GM18499 (cell line): ENCODE measurements around the gene PARD6B.
"Not testable (repeated sequence)": the region's sequence is repeated elsewhere in the genome, so short reads cannot be mapped to it uniquely, and the experiment has no call there.

Experiments
- ATAC-seq: cut with Tn5 transposase; IDR thresholded peaks from one replicate; pipeline ENCODE4 v1.9.1; 2021; ENCODE audit warnings: moderate number of reproducible peaks; ENCODE audit not compliant: insufficient read depth, unreplicated experiment

The PARD6B gene

DNA sequence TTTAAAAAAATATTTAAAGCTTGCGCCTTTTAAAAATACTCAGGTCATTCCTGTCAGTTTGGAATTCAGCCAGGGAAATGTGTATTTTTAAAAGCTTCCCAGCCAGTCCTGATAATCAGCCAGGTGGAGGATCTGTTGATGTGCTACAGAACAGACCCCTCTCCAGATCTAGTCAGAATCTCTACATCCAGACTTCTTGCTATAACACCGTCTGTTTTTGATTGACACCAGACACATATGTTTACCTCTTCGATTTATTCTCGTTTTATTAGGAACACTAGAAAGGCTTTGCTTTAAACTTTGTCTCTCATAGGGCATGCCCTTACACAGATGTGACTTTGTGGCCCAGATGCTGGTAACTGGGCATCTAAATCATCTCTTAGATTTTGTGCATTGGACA lies 11.7 kb downstream of the PARD6B start:
- ATAC-seq = no peak

DNA sequence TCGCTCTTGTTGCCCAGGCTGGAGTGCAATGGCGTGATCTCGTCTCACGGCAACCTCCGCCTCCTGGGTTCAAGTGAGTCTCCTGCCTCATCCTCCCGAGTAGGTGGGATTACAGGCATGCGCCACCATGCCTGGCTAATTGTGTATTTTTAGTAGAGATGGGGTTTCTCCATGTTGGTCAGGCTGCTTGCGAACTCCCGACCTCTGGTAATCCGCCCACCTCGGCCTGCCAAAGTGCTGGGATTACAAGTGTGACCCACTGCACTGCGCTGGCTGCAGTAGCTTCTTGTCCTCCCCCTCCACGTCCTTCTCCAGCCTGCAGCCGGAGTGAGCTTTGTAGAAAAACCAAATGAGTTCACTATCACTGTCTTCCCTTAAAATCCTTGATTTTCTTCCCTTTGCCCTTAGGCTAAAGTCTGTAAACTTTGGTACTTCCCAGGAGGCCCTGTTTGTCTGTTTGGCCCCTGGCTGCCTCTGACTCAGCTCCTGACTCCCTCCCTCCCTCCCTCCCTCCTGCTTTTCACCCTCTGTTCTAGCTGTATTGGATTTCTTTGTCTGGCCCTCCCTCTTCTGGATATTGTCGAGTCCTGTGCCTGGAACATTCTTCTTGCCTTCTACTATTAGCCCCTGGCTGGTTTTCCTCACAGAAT lies 12.9 kb downstream of the PARD6B start:
- ATAC-seq = no peak

DNA sequence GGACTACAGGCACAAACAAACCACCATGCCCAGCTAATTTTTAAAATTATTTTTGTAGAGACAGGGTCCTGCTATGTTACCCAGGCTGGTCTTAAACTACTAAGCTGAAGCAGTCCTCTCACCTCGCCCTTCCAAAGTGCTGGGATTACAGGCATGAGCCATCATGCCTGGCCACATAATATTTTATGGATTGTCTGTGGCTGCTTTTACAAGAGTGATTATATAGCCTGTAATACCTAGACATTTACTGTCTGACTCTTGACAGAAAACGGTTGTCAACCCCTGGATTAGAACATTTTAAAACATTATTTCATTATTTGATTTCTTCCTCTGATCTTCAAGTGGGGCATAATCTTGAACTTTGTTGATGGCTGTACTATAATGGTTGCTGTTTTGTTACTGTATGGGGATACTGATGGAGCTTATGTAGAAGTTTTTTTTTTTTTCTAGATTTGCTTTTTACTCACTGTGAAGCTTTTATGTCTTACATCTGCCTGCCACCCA lies 14.3 kb downstream of the PARD6B start:
- no peak for ATAC-seq

DNA sequence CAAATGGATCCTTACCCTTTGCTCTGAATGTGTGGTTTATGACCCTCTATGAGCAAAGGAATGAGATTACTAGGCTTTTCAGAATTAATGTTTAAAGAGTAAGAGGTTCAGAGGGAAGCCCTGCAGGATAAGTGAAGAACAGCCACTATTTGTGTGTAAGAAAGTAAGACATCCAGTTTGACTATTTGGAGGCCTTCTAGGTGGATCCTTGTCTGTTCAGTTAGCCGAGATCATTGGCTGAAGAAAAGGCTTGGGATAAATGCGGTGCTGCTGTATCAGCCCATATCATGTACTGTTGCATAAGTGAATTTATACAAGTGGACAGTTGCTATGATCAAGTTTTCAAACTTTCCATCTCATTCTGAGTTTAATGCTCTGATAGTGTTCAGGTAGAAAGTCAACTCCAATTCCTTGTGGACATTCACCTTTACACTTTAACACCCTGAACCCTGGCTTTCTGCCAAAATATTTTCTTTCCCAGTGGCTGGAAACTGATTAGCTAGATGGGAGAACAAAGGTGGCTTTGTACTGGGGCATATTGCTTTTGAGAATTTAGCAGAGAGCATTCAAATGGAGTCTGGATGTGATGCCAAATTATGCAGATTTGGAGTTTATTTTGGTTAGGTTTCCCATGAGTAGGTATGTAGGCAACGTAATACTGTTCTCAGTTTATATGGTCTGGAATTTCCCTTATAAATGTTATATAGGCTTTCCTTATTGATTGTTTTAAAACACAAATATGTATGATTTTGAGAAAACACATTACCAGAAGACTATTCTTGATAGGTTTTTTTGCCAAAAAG lies 15.0 kb downstream of the PARD6B start:
- ATAC-seq = no peak

DNA sequence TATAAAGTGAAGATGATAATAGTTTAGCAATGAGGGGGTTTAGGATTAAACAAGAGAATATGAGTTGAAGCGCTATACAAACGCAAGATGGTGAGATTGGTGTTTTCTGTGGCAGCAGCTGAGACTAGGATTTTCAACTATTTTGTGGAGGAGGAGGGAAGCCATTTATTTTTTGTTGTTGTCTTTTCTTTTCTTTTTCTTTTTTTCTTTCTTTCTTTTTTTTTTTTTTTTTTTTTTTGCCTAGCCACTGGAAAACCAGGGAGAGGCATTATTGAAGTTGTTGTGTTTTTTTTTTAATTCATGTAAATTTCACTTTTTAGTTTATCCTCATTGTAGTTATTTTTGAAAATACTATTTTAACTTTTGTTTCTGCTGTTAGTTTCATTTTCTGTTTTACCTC lies 15.9 kb downstream of the PARD6B start:
- ATAC-seq = no peak

DNA sequence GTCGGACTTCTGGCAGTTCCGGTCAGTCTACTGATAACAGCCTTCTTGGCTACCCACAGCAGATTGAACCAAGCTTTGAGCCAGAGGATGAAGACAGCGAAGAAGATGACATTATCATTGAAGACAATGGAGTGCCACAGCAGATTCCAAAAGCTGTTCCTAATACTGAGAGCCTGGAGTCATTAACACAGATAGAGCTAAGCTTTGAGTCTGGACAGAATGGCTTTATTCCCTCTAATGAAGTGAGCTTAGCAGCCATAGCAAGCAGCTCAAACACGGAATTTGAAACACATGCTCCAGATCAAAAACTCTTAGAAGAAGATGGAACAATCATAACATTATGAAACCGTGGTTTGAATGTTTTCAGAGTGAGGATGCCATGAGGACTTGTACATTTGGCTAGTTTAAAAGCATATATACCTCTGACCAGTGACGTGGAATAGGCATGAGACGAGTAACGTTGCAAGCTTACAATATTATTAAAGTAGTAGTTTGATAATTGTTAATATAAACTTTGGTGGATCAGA lies 18.8 kb downstream of the PARD6B start:
- no peak for ATAC-seq

DNA sequence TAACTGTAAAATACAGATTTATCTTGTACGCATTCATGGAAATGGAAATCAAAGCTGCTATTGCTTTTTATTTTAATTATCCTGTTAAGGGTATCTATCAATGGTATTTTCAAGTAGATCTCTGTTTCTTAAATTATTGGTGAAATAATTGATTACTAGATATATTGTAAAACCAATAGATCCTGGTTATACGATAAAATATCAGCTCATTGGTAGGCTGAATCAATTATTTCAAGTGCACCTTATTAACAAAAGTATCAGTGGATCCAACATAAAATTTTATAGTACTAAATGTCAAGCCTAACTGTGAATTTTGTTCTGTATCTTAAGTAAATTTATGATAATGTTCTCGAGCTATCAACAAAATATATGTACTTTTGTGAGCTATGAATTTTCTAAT lies 21.8 kb downstream of the PARD6B start:
- no peak for ATAC-seq

DNA sequence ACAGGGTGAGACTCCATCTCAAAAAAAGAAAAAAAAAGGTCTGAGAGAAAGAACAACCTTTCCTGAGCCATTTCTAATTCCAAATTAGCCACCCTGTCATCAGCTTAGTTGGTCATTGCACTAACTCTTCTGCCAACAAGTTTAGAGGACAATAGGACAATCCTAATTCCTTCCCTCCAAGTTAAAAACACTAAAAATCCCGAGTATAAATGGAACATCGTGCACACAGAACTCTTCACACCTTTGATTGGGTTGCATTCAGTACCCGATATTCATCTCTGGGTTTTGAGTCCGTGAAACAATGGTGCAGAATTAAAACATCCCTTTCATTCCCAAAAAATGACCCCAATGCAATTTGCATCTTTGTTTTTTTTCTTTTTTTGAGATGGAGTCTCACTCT lies 23.0 kb downstream of the PARD6B start:
- no peak for ATAC-seq

DNA sequence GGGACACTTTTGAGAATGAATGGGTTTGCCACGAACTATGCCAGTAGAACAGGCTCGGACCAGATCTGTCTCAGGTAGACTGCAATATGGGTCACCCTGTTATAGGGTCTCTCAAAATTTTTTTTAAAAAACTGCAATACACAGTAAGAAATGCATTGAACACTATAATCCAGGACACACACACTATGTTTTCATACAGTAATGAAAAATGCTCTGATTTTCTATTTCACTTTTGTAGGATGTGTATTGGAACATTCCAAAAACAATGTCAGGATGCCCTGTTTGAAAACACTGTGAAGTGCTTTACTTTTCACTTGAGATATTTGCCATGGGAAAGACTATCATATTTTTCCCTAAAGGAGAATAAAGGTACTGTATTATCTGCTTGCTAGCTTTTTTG lies 25.1 kb downstream of the PARD6B start:
- ATAC-seq = no peak

DNA sequence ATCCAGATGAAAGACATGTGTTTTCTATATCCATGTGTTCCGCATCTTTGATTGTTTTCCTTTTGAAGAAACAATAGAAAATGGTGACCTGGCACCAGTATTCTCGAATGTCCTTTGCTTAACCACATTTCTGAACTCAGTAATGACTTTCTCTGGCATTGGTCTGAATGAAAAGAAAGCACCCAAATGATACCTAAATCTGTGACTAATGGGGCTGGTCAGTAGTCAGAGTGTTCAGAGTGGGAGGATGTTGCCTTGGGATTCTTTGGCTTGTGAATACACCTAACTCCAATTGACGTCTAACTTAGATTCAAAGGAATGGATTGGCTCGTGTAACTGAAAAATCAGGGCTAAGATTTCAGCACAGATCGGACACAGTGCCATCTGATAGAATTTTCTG lies 27.1 kb downstream of the PARD6B start:
- ATAC-seq = no peak

DNA sequence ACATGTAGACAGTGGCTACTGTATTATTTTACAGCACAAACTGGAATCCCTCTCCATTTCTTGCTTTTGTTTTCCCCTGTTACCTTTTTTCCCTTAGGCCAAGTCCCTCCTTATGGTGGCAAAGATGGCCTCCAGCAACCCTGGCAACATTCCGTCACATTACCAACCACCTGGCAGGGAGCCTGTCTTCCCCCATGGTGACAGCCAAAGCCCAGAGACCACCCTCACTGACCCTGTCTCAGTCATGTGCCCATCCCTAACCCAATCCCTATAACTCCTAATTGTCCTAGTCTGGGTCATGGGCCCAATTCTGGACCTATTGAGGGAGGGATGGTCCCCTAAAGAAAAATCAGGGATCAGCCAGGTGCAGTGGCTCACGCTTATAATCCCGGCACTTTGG lies 27.6 kb downstream of the PARD6B start:
- no peak for ATAC-seq

DNA sequence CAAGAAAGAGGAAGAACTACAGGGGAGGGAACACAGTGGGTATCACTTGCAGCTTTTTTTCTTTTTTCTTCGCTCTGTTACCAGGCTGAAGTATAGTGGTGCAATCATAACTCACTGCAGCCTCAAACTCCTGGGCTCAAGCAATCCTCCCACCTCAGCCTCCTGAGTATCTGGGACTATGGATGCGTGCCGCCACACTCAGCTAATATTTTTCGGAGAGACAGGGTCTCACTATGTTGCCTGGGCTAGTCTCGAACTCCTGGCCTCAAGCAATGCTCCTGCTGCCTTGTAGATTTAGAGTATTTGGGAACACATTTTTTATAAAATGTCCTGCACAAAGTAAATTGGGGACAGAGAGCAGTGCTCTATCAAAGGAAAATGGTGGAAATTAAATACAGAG lies 28.3 kb downstream of the PARD6B start:
- no peak for ATAC-seq

DNA sequence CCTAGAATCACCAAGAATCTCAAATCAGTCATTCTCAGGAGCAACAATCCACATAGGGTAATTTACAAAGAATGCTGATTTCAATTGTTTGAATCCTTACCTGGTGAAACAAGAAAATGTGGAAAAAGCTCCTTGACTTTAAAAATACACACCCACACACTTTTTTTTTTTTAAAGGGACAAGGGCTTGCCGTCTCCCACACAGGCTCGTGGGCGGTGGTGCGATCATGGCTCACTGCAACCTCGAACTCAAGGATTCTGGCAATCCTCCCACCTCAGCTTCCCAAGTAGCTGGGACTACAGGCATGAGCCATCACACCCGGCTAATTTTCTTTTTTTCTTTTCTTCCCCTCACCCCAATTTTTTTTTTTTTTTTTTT lies 30.7 kb downstream of the PARD6B start:
- no peak for ATAC-seq

DNA sequence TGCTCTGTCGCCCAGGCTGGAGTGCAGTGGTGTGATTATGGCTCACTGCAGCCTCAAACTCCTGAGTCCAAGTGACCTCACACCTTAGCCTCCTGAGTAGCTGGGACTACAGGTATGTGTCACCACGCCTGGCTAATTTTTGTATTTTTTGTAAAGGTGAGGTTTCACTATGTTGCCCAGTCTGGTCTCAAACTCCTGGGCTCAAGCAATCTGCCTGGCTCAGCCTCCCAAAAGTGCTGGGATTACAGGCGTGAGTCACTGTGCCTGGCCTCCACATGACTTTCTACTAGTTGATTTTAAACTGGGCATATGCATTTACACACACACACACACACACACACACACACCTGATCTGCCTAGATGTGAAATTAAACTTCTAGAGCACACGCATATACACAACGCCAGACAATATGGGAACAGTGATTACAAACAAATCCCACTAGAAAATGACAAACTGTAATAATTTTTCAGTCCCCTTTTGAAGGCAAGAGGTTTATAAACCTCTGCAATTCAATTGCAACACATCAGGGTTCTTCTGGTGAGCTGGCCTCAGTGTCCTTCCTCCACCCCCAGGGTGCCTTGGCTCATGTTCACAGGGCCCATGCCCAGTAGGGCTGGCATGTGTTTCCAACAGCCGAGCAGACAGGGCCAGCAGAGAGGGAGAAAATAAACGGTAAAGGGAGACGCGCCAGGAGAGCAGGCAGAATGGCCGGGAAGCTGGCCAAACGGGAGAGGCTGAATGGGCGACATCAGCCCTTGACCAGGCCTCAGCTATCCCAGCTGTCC lies 31.2 kb downstream of the PARD6B start:
- ATAC-seq = no peak

DNA sequence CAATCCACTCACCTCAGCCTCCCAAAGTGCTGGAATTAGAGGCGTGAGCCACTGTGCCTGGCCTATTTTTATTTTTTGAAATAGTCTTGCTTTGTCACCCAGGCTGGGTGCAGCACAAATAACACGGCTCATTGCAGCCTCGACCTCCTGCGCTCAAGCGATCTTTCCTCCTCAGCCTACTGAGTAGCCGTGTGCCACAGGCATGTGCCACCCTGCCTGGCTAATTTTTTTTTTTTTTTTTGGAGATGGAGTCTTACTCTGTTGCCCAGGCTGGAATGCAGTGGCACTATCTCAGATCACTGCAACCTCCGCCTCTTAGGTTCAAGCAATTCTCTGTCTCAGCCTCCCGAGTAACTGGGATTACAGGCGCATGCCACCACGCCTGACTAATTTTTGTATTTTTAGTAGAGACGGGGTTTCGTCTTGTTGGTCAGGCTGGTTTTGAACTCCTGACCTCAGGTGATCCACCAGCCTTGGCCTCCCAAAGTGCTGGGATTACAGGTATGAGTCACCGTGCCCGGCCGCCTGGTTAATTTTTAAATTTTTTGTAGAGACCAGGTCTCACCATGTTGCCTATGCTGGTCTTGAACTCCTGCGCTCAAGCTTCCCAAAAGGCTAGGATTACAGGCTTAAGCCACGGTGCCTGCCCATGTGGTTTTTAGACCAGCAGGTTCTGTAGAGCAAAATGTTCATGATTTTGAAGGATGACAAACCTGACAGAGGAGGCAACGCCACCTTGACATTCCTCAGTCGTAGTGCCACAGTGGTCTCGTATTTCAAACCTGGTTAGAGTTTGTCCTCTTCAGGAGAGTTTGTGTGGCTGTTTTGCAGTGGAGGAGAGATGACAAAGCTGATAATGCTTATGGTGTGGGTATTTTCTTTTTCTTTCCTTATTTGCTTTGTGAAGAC lies 32.4 kb downstream of the PARD6B start:
- ATAC-seq = not testable (repeated sequence)

DNA sequence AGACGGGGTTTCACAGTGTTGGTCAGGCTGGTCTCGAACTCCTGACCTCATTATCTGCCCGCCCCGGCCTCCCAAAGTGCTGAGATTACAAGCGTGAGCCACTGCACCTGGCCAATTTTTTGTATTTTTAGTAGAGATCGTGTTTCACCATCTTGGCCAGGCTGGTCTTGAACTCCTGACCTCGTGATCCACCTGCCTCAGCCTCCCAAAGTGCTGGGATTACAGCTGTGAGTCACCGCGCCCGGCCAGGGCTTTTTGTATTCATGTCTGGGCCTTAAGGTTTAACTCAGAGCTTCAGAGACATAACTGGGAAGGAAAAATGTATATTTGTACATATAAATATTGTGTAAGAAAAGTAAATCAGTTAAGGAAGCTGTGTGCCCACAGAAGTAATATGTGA lies 33.9 kb downstream of the PARD6B start:
- ATAC-seq = not testable (repeated sequence)

DNA sequence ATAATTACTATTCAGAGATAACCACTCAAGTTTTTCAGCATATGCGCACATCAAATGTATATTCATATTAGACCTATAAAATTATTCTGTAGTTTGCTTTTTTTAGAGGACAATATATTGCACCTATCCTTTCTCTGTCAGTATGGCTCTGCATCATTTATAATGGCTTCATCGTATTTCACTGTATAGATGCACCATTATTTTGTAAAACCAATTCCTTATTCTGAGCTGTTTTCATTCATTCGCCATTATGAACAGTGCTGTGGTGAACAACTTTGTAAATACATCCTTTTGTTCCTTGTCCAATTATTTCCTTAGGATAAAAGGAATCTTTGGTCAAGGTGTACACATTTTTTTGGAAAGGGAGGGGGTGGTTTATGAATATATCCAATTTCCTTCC lies 34.3 kb downstream of the PARD6B start:
- no peak for ATAC-seq

DNA sequence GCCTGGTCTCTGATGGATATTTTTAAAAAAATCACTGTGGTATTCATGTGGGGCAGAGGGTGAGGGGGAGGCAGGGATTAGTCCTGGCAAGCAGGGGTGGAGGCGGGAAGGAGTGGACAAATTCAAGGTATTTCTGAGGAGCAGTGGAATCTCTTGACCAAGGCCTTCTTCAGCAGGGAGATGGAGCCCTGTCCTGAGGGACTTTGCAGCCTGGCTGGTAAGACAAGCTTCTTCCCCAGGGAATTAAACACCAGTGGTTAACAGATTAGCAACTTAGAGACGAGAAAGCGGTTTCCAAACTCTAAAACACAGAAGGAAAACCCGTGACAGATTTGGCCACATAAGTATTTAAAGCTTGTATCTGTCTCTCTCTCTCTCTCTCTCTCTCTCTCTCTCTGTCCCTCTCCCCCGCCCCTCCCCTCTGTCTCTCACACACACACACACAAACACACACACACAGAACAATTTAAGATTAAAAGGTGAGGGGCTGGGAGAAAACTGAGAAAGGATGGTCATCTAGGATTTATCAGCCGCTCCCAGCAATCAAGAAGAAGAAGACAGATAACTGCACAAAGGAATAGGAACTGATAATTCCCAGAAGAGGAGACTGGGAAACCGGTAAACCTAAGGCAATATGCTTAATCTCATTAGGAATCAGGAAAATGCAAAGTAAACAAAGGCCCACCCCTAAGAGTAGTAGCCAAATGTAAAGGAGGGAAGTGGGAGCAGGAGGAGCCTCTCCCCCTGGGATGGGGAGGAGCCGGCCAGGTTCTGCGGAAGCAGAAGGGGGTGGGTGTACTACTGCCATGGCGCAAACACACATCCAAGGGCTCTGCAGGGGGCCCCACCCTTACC lies 35.8 kb downstream of the PARD6B start:
- ATAC-seq = not testable (repeated sequence)

DNA sequence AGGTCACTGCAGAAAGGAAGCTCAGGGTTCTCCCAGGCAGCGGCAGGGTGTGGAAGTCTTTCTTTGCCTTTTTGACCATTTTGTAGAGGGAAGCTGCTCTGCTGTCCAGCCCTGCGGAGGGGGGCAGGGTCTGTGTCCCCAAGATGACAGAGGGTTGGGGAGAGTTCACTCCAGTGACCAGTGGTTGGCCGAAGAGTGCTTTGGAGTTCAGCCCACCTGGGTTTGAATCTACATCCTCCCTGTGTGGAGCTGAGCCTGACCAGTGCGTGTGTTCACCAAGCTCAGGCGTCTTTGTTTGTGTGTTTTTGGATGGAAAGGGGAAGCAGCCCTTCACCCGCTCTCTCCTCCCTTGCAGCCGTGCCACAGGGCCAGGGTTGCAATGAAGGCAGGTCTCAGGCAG lies 37.6 kb downstream of the PARD6B start:
- ATAC-seq = not testable (repeated sequence)
